WTC11 (cell line): ENCODE measurements around the gene SERPINB8. TPM values are rescaled to one million over a fixed set of nuclear protein-coding genes. Genes with fewer than 3 reads are reported as not detected.

ENCODE experiments used
- ATAC-seq: fragments of 200-7000 bp; cut with Tn5 transposase; 2 replicates; pipeline ENCODE4 v1.10.0; 2021; ENCODE audit warnings: mild to moderate bottlenecking, moderate library complexity
- CTCF ChIA-PET: fragments of 300-600 bp; sonication (Branson Sonifier 250); formaldehyde crosslinking; loops from one replicate; lab custom pipeline; 2021; ENCODE audit warnings: antibody characterized with exemption; lab: Charles Lee
- POLR2A ChIA-PET: fragments of 350-600 bp; sonication (Branson Sonifier 250); formaldehyde crosslinking; loops from one replicate; lab custom pipeline; 2021; ENCODE audit warnings: antibody characterized with exemption; lab: Charles Lee
- DNase-seq: peaks from one replicate; pipeline ENCODE4 v3.0.0; 2021; ENCODE audit warnings: low spot score
- H3K27ac Mint-ChIP-seq: 2 replicates; pipeline ENCODE4 v1.8.0; 2021; ENCODE audit warnings: mixed read lengths
- H3K27me3 Mint-ChIP-seq: 2 replicates; pipeline ENCODE4 v1.8.0; 2021; ENCODE audit warnings: low read depth, mild to moderate bottlenecking, moderate library complexity, mixed read lengths
- H3K36me3 Mint-ChIP-seq: 2 replicates; pipeline ENCODE4 v1.8.0; 2021; ENCODE audit warnings: mixed read lengths
- H3K4me1 Mint-ChIP-seq: 2 replicates; pipeline ENCODE4 v1.8.0; 2022; ENCODE audit warnings: mixed read lengths
- H3K4me3 Mint-ChIP-seq: 2 replicates; pipeline ENCODE4 v1.8.0; 2021; ENCODE audit warnings: mild to moderate bottlenecking, moderate library complexity, mixed read lengths
- H3K9me3 Mint-ChIP-seq: 2 replicates; pipeline ENCODE4 v1.8.0; 2021; ENCODE audit warnings: mixed read lengths
- ATF3 ChIP-seq: sonication (generic); formaldehyde crosslinking; conservative IDR thresholded peaks from 2 replicates; pipeline ENCODE4 v1.8.1; 2022; ENCODE audit warnings: mild to moderate bottlenecking, missing genetic modification reagents
- ELF4 ChIP-seq: sonication (generic); formaldehyde crosslinking; IDR thresholded peaks from 2 replicates; pipeline ENCODE4 v1.8.1; 2022; ENCODE audit warnings: low read depth, mild to moderate bottlenecking, moderate library complexity, missing genetic modification reagents
- EMX1 ChIP-seq: fragments of 250-450 bp; sonication (Bioruptor Pico); IDR thresholded peaks from 2 replicates; pipeline ENCODE4 v1.8.0; 2021; ENCODE audit warnings: mild to moderate bottlenecking
- ESRRA ChIP-seq: sonication (generic); formaldehyde crosslinking; IDR thresholded peaks from 2 replicates; pipeline ENCODE4 v1.8.1; 2022; ENCODE audit warnings: mild to moderate bottlenecking, missing genetic modification reagents, borderline replicate concordance
- FOXJ3 ChIP-seq: sonication (generic); formaldehyde crosslinking; IDR thresholded peaks from 2 replicates; pipeline ENCODE4 v1.9.0; 2021; ENCODE audit warnings: missing genetic modification reagents, mild to moderate bottlenecking, borderline replicate concordance
- FOXP4 ChIP-seq: sonication (generic); formaldehyde crosslinking; IDR thresholded peaks from 2 replicates; pipeline ENCODE4 v1.8.0; 2022; ENCODE audit warnings: mild to moderate bottlenecking, missing genetic modification reagents
- GRHL2 ChIP-seq: fragments of 250-450 bp; sonication (Bioruptor Pico); IDR thresholded peaks from 2 replicates; pipeline ENCODE4 v1.8.0; 2022; ENCODE audit warnings: mild to moderate bottlenecking, moderate library complexity; ENCODE audit not compliant: insufficient replicate concordance, severe bottlenecking
- IRF1 ChIP-seq: sonication (generic); formaldehyde crosslinking; IDR thresholded peaks from 2 replicates; pipeline ENCODE4 v1.8.0; 2023; ENCODE audit warnings: missing genetic modification reagents
- KAT7 ChIP-seq: sonication (generic); formaldehyde crosslinking; IDR thresholded peaks from 2 replicates; pipeline ENCODE4 v1.8.1; 2023; ENCODE audit warnings: missing genetic modification reagents, mild to moderate bottlenecking, borderline replicate concordance
- MYBL2 ChIP-seq: sonication (generic); formaldehyde crosslinking; IDR thresholded peaks from 2 replicates; pipeline ENCODE4 v1.8.1; 2023; ENCODE audit warnings: mild to moderate bottlenecking, moderate library complexity, missing genetic modification reagents
- NR2C2 ChIP-seq: sonication (generic); formaldehyde crosslinking; IDR thresholded peaks from 2 replicates; pipeline ENCODE4 v1.8.0; 2022; ENCODE audit warnings: mild to moderate bottlenecking, missing genetic modification reagents
- NR3C1 ChIP-seq: sonication (generic); formaldehyde crosslinking; conservative IDR thresholded peaks from 2 replicates; pipeline ENCODE4 v1.8.1; 2023; ENCODE audit warnings: low read depth, mild to moderate bottlenecking, missing genetic modification reagents
- PREB ChIP-seq: sonication (generic); formaldehyde crosslinking; IDR thresholded peaks from 2 replicates; pipeline ENCODE4 v1.8.1; 2022; ENCODE audit warnings: mild to moderate bottlenecking, missing genetic modification reagents, moderate library complexity, borderline replicate concordance
- SP1 ChIP-seq: sonication (generic); formaldehyde crosslinking; conservative IDR thresholded peaks from 2 replicates; pipeline ENCODE4 v1.8.1; 2022; ENCODE audit warnings: missing genetic modification reagents
- TEAD4 ChIP-seq: sonication (generic); formaldehyde crosslinking; IDR thresholded peaks from 2 replicates; pipeline ENCODE4 v1.8.0; 2022; ENCODE audit warnings: mild to moderate bottlenecking, missing genetic modification reagents
- ZBTB43 ChIP-seq: sonication (generic); formaldehyde crosslinking; IDR thresholded peaks from 2 replicates; pipeline ENCODE4 v1.8.1; 2023; ENCODE audit warnings: mild to moderate bottlenecking, missing genetic modification reagents
- ZMAT4 ChIP-seq: fragments of 250-450 bp; sonication (Bioruptor Pico); IDR thresholded peaks from 2 replicates; pipeline ENCODE4 v1.9.0; 2021; ENCODE audit warnings: mild to moderate bottlenecking
- ZNF219 ChIP-seq: sonication (generic); formaldehyde crosslinking; IDR thresholded peaks from 2 replicates; pipeline ENCODE4 v1.8.0; 2023; ENCODE audit warnings: missing genetic modification reagents, mild to moderate bottlenecking, borderline replicate concordance
- ZNF425 ChIP-seq: fragments of 250-450 bp; sonication (Bioruptor Pico); conservative IDR thresholded peaks from 2 replicates; pipeline ENCODE4 v1.9.0; 2021; ENCODE audit warnings: mild to moderate bottlenecking
- ZNF512 ChIP-seq: sonication (generic); formaldehyde crosslinking; IDR thresholded peaks from 2 replicates; pipeline ENCODE4 v1.8.1; 2022; ENCODE audit warnings: missing genetic modification reagents, borderline replicate concordance
- total RNA-seq: library from RNA; stranded (reverse); gene quantifications from 3 replicates; pipeline ENCODE4 v1.2.3, GENCODE V29; 2021

SERPINB8 gene
- total RNA-seq, 1 experiment from 2014 or later: 0.46 TPM

GRCh38 chr18:63987743-63988142 lies 17.9 kb downstream of the SERPINB8 start:
- Mint-ChIP-seq H3K9me3 (peaks cover 11% of the 10 kb centered on the region), H3K27ac (no peak overlapping the region), H3K4me3 (no peak overlapping the region), H3K27me3 (0 out of 2 replicates have a peak, but pooled peaks cover 6% of the 10 kb centered on the region), H3K4me1 (no peaks in the 10 kb centered on the region), H3K36me3 (peaks cover 5% of the 10 kb centered on the region)
- CTCF ChIA-PET: no interaction called here
- ATAC-seq (no peak), DNase-seq (no peak)
- POLR2A ChIA-PET: no interaction called here
- no peak for TF ChIP-seq ESRRA (CRISPR knock-in tag)
- no peak for TF ChIP-seq ZNF512 (CRISPR knock-in tag)
- no peak for TF ChIP-seq NR3C1 (CRISPR knock-in tag)
- TF ChIP-seq ZNF425 (CRISPR knock-in tag): no peak
- TF ChIP-seq KAT7 (CRISPR knock-in tag): no peak
- TF ChIP-seq FOXJ3 (CRISPR knock-in tag): no peak
- TF ChIP-seq MYBL2 (CRISPR knock-in tag): no peak
- no peak for TF ChIP-seq ZNF219 (CRISPR knock-in tag)
- no peak for TF ChIP-seq GRHL2 (CRISPR knock-in tag)
- TF ChIP-seq TEAD4 (CRISPR knock-in tag): no peak
- no peak for TF ChIP-seq PREB (CRISPR knock-in tag)
- no peak for TF ChIP-seq ZBTB43 (CRISPR knock-in tag)
- TF ChIP-seq ATF3 (CRISPR knock-in tag): no peak
- no peak for TF ChIP-seq ELF4
- no peak for TF ChIP-seq EMX1
- no peak for TF ChIP-seq NR2C2 (CRISPR knock-in tag)
- TF ChIP-seq SP1: no peak
- no peak for TF ChIP-seq FOXP4 (CRISPR knock-in tag)
- TF ChIP-seq IRF1 (CRISPR knock-in tag): no peak
- no peak for TF ChIP-seq ZMAT4 (CRISPR knock-in tag)
